Natural killer cell (primary cell): Measurements from ENCODE around the gene ROBO1. TPM values are rescaled to one million over a fixed set of nuclear protein-coding genes. Genes with fewer than 3 reads are reported as not detected.

Experiments
- ATAC-seq, 3 donors: fragments of 150-1000 bp in 2 of 3; fragments of 200-7000 bp in 1 of 3; cut with Tn5 transposase; 1 replicate in 1 of 3; 2 replicates in 2 of 3; pipeline ENCODE4 v1.10.0; 2021; ENCODE audit warnings: mild to moderate bottlenecking in 2 of 3, moderate library complexity in 2 of 3
- DNase-seq, 2 donors: peaks; one replicate each; pipeline versions ENCODE4 v3.0.0 to v3.0.0-alpha.2; 2013 to 2021; ENCODE audit warnings: mixed read lengths in 1 of 2
- H3K27ac ChIP-seq: one replicate; pipeline ENCODE4 v1.5.1; 2013; ENCODE audit warnings: mild to moderate bottlenecking, low read length
- H3K27me3 ChIP-seq: one replicate; pipeline ENCODE4 v1.6.1; 2013; ENCODE audit warnings: low read length; ENCODE audit not compliant: control insufficient read depth, insufficient read depth
- H3K36me3 ChIP-seq: one replicate; pipeline ENCODE4 v1.6.1; 2013; ENCODE audit warnings: low read length; ENCODE audit not compliant: control insufficient read depth, insufficient read depth
- H3K4me1 ChIP-seq: one replicate; pipeline ENCODE4 v1.6.1; 2013; ENCODE audit warnings: low read length; ENCODE audit not compliant: control insufficient read depth, insufficient read depth
- H3K4me3 ChIP-seq: one replicate; pipeline ENCODE4 v1.5.1; 2013; ENCODE audit warnings: low read length
- H3K9me3 ChIP-seq: one replicate; pipeline ENCODE4 v1.6.1; 2013; ENCODE audit warnings: low read length; ENCODE audit not compliant: control insufficient read depth, insufficient read depth
- H3K27ac Mint-ChIP-seq, 2 donors: one replicate each; pipeline ENCODE4 v1.8.0; 2022; ENCODE audit warnings: mild to moderate bottlenecking in 2 of 2, mixed read lengths in 2 of 2, moderate library complexity in 1 of 2
- H3K27me3 Mint-ChIP-seq, 2 donors: one replicate each; pipeline ENCODE4 v1.8.0; 2022; ENCODE audit warnings: low read depth in 2 of 2, mixed read lengths in 2 of 2
- H3K36me3 Mint-ChIP-seq: one replicate; pipeline ENCODE4 v1.8.0; 2022; ENCODE audit warnings: mixed read lengths
- H3K4me1 Mint-ChIP-seq, 2 donors: one replicate each; pipeline ENCODE4 v1.8.0; 2022; ENCODE audit warnings: mixed read lengths in 2 of 2
- H3K4me3 Mint-ChIP-seq: one replicate; pipeline ENCODE4 v1.8.0; 2022; ENCODE audit warnings: mild to moderate bottlenecking, moderate library complexity, mixed read lengths
- H3K9me3 Mint-ChIP-seq, 2 donors: one replicate each; pipeline ENCODE4 v1.8.0; 2022; ENCODE audit warnings: mixed read lengths in 2 of 2
- WGBS: methylation state at CpG from one replicate; pipeline ENCODE4 v1.1.7; 2013; ENCODE audit warnings: missing lambda C conversion rate; ENCODE audit not compliant: insufficient coverage; 5-methylcytosine and 5-hydroxymethylcytosine counted together
- intact Hi-C: fragments of 100-400 bp; cut with micrococcal nuclease; formaldehyde crosslinking; loops from one replicate; pipeline ENCODE4 v1.14.2; 2022
- total RNA-seq, 4 donors: library from RNA; stranded (reverse); fragments of 120-200 nt in 1 of 4; gene quantifications; one replicate each; pipeline versions ENCODE4 v1.2.3 to v1.2.4, GENCODE V29; 2013 to 2022
- TF ChIP-seq, protein P1 (sequence below): fragments of 200-600 bp; IDR thresholded peaks from one replicate; pipeline ENCODE4 v1.8.0; 2022; ENCODE audit warnings: antibody characterized with exemption

The ROBO1 gene
- total RNA-seq, 3 donors from 2014 or later (not counting 1 experiment from before 2014, with no cell fraction given): 0.07 TPM; not detected in 2

DNA sequence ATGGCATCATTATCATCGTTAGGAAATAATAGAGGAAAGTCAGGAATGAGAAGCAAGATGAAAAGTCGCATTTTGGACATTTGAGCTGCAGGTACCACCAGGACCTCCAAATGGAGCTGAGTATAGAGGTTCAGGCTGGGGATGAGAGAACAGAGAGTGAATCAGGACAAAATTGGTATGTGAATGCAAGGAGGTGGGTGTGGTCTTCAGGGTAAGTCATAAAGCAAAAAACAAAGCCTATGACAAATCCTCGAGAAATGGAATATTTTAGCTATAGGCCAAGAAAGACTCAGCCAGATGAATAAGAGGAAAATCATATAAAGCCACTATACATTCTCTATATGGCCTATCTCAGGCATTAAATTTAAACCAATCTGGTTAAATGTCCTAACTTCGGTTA, 841.3 kb downstream of the ROBO1 start:
- Histone ChIP-seq H3K27ac (no peak overlapping the region), H3K27me3 (no peaks in the 10 kb centered on the region), H3K36me3 (no peaks in the 10 kb centered on the region), H3K4me3 (no peak overlapping the region), H3K9me3 (peaks cover 2% of the 10 kb centered on the region), H3K4me1 (no peaks in the 10 kb centered on the region)
- H3K4me1 Mint-ChIP-seq: no peaks in the 10 kb centered on the region
- TF ChIP-seq, protein P1, sequence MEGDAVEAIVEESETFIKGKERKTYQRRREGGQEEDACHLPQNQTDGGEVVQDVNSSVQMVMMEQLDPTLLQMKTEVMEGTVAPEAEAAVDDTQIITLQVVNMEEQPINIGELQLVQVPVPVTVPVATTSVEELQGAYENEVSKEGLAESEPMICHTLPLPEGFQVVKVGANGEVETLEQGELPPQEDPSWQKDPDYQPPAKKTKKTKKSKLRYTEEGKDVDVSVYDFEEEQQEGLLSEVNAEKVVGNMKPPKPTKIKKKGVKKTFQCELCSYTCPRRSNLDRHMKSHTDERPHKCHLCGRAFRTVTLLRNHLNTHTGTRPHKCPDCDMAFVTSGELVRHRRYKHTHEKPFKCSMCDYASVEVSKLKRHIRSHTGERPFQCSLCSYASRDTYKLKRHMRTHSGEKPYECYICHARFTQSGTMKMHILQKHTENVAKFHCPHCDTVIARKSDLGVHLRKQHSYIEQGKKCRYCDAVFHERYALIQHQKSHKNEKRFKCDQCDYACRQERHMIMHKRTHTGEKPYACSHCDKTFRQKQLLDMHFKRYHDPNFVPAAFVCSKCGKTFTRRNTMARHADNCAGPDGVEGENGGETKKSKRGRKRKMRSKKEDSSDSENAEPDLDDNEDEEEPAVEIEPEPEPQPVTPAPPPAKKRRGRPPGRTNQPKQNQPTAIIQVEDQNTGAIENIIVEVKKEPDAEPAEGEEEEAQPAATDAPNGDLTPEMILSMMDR: no peak
- H3K27me3 Mint-ChIP-seq: no peaks in the 10 kb centered on the region
- H3K36me3 Mint-ChIP-seq: peaks cover 8% of the 10 kb centered on the region
- ATAC-seq: no peak
- no peak overlapping the region for H3K4me3 Mint-ChIP-seq
- no peak overlapping the region for H3K27ac Mint-ChIP-seq
- intact Hi-C loops: no loop called here
- DNase-seq: no peak
- H3K9me3 Mint-ChIP-seq: peaks cover 12 to 21% of the 10 kb centered on the region in 2 donors
- 90% methylated on average over 4 of the region's 4 CpGs for WGBS

DNA sequence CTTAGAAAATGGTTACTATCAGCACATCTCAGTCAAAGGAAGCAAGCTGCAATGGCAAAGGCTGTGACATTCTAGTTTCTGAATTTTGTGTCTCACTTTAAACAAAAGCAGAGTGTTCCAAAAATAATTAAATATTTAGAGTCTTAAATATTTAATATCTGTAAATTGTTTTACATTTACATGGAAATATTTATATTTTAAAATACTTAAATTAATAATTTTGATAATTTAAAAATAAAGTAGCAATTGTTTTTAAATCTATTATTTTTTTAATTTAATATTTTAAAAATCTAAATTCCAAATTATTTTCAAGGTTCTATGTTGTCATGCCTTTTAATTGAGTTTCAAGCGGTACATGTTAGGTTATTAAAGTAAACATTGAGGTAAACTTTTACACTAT, 843.1 kb downstream of the ROBO1 start:
- Mint-ChIP-seq H3K27ac (no peak overlapping the region), H3K4me3 (no peak overlapping the region), H3K4me1 (no peaks in the 10 kb centered on the region), H3K36me3 (peaks cover 8% of the 10 kb centered on the region), H3K27me3 (no peaks in the 10 kb centered on the region), H3K9me3 (peaks cover 9 to 14% of the 10 kb centered on the region in 2 donors)
- H3K4me3 ChIP-seq: no peak overlapping the region
- TF ChIP-seq, protein P1: no peak
- H3K36me3 ChIP-seq: no peaks in the 10 kb centered on the region
- no peak overlapping the region for H3K27ac ChIP-seq
- no peak for DNase-seq
- no peak for ATAC-seq
- H3K27me3 ChIP-seq: no peaks in the 10 kb centered on the region
- no peaks in the 10 kb centered on the region for H3K4me1 ChIP-seq
- WGBS: no CpG with 5 or more reads among the region's 1 CpG
- intact Hi-C loops: no loop called here
- peaks cover 9% of the 10 kb centered on the region for H3K9me3 ChIP-seq

DNA sequence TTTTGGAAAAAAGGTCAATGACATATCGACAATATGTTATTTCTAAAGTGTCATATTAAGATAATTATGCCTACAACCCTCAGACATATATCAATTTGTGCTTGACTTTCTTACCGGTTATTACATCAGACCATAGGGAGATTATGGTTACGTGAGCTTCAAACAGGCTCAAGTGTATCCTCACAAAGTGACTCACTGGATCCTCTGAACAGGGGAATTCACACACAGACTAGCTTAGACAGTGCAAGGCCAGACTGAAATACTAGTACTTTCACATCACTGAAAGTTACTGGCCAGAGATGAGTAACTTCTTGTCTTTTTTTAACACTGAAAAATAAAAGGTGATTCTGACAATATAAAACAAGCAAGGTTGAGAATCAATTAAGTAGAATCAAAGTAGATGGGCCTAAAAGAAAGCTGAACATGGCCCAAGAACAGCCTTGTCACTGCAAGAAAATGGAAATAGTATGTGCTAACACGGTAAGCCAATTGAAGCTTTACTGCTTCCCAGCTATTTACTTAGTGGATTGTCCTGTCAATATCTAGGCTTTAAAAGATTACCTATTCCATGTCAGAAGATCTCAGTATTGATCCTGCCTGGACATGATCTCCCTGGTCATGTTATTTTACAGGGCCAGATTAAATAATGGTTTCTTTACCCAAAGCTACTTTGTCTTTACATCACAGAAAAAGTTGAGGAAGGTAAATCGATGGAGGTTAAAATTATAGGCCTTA, 848.6 kb downstream of the ROBO1 start:
- peaks cover 0 to 3% of the 10 kb centered on the region in 2 donors for H3K9me3 Mint-ChIP-seq
- DNase-seq: no peak
- no peak overlapping the region for H3K27ac Mint-ChIP-seq
- Histone ChIP-seq H3K36me3 (no peaks in the 10 kb centered on the region), H3K9me3 (peaks cover 7% of the 10 kb centered on the region), H3K27me3 (no peaks in the 10 kb centered on the region), H3K4me3 (no peak overlapping the region), H3K4me1 (no peaks in the 10 kb centered on the region), H3K27ac (no peak overlapping the region)
- no peaks in the 10 kb centered on the region for H3K36me3 Mint-ChIP-seq
- no peak overlapping the region for H3K4me3 Mint-ChIP-seq
- WGBS: 94% methylated on average over 3 of the region's 5 CpGs
- intact Hi-C loops: no loop called here
- no peaks in the 10 kb centered on the region for H3K4me1 Mint-ChIP-seq
- no peak for ATAC-seq
- H3K27me3 Mint-ChIP-seq: no peaks in the 10 kb centered on the region
- TF ChIP-seq, protein P1: no peak
